B cell (primary cell): ENCODE measurements around the gene SALL1. TPM values are rescaled to one million over a fixed set of nuclear protein-coding genes. Genes with fewer than 3 reads are reported as not detected.

Source experiments
- ATAC-seq: fragments of 200-7000 bp; cut with Tn5 transposase; one replicate; pipeline ENCODE4 v1.10.0; 2021; ENCODE audit warnings: low read depth, mild to moderate bottlenecking, moderate number of reproducible peaks, moderate library complexity
- CTCF ChIA-PET: fragments of 350-600 bp; sonication (Branson Sonifier 250); formaldehyde crosslinking; loops from one replicate; lab custom pipeline; 2021; ENCODE audit warnings: antibody characterized with exemption, inconsistent platforms; lab: Charles Lee
- POLR2A ChIA-PET: fragments of 350-600 bp; sonication (Branson Sonifier 250); formaldehyde crosslinking; loops from one replicate; lab custom pipeline; 2021; ENCODE audit warnings: antibody characterized with exemption; lab: Charles Lee
- DNase-seq: peaks from one replicate; pipeline ENCODE4 v3.0.0; 2013
- H2AFZ ChIP-seq: 2 replicates; pipeline ENCODE4 v1.6.1; 2012; ENCODE audit warnings: mild to moderate bottlenecking, low read depth, low read length; ENCODE audit not compliant: insufficient read depth, poor library complexity, severe bottlenecking
- H3K27ac ChIP-seq, 2 donors: 1 replicate in 1 of 2; 2 replicates in 1 of 2; pipeline ENCODE4 v1.5.1; 2012 to 2013; ENCODE audit warnings: low read length in 2 of 2, mild to moderate bottlenecking in 2 of 2, moderate library complexity in 1 of 2
- H3K27me3 ChIP-seq, 4 experiments: fragments of 200-600 bp in 1 of 4; sonication (generic) in 1 of 4; replicated peaks in 1 of 4; 1 replicate in 2 of 4; 2 replicates in 2 of 4; pipeline versions ENCODE4 v1.6.1 to v1.7.0; 2013 to 2016; ENCODE audit warnings: low read length in 3 of 4, mild to moderate bottlenecking in 2 of 4, mixed read lengths in 1 of 4, moderate library complexity in 1 of 4; ENCODE audit not compliant: insufficient read depth in 4 of 4, control insufficient read depth in 3 of 4; ENCODE audit errors: control extremely low read depth in 1 of 4
- H3K36me3 ChIP-seq, 2 experiments: replicated peaks in 1 of 2; 1 replicate in 1 of 2; 2 replicates in 1 of 2; pipeline versions ENCODE4 v1.6.1 to v1.7.1; 2013; ENCODE audit warnings: low read length in 1 of 2; ENCODE audit not compliant: insufficient read depth in 2 of 2, control insufficient read depth in 1 of 2; ENCODE audit errors: control extremely low read depth in 1 of 2, extremely low read depth in 1 of 2
- H3K4me1 ChIP-seq, 2 donors: fragments of 200-600 bp in 1 of 2; sonication (generic) in 1 of 2; 1 replicate in 1 of 2; 2 replicates in 1 of 2; pipeline versions ENCODE4 v1.5.1 to v1.6.1; 2013 to 2017; ENCODE audit warnings: low read length in 2 of 2; ENCODE audit not compliant: control insufficient read depth in 2 of 2, insufficient read depth in 2 of 2
- H3K4me2 ChIP-seq: replicated peaks from 2 replicates; pipeline ENCODE3; 2012; ENCODE audit warnings: mild to moderate bottlenecking, low read depth, low read length; ENCODE audit not compliant: poor library complexity, severe bottlenecking
- H3K4me3 ChIP-seq, 5 experiments: fragments of 200-600 bp in 1 of 5; sonication (generic) in 1 of 5; 1 replicate in 3 of 5; 2 replicates in 2 of 5; pipeline versions ENCODE4 v1.5.1 to v1.7.0; 2011 to 2016; ENCODE audit warnings: low read length in 4 of 5, mild to moderate bottlenecking in 4 of 5, low read depth in 2 of 5, control low read depth in 1 of 5, moderate library complexity in 1 of 5; ENCODE audit not compliant: insufficient read depth in 1 of 5; ENCODE audit errors: control extremely low read depth in 1 of 5, extremely low read depth in 1 of 5
- H3K79me2 ChIP-seq: fragments of 200-600 bp; sonication (generic); one replicate; pipeline ENCODE4 v1.6.0; 2016; ENCODE audit warnings: low read length; ENCODE audit not compliant: control insufficient read depth, insufficient read depth
- H3K9ac ChIP-seq: fragments of 200-600 bp; sonication (generic); 2 replicates; pipeline ENCODE4 v1.6.1; 2017; ENCODE audit warnings: mild to moderate bottlenecking, low read length, moderate library complexity
- H3K9me3 ChIP-seq, 3 donors: one replicate each; pipeline versions ENCODE4 v1.6.1 to v1.7.1; 2013; ENCODE audit warnings: low read length in 2 of 3; ENCODE audit not compliant: control insufficient read depth in 2 of 3, insufficient read depth in 1 of 3; ENCODE audit errors: control extremely low read depth in 1 of 3
- H4K20me1 ChIP-seq: 2 replicates; pipeline ENCODE4 v1.6.0; 2012; ENCODE audit warnings: mild to moderate bottlenecking, low read length; ENCODE audit not compliant: insufficient read depth, control insufficient read depth, poor library complexity, severe bottlenecking
- H3K27ac Mint-ChIP-seq: one replicate; pipeline ENCODE4 v1.8.0; 2021; ENCODE audit warnings: mixed read lengths
- H3K27me3 Mint-ChIP-seq: one replicate; pipeline ENCODE4 v1.8.0; 2021; ENCODE audit warnings: mixed read lengths
- H3K4me1 Mint-ChIP-seq: one replicate; pipeline ENCODE4 v1.8.0; 2021; ENCODE audit warnings: mixed read lengths
- H3K4me3 Mint-ChIP-seq: one replicate; pipeline ENCODE4 v1.8.0; 2021; ENCODE audit warnings: mixed read lengths
- H3K9me3 Mint-ChIP-seq: one replicate; pipeline ENCODE4 v1.8.0; 2022; ENCODE audit warnings: mixed read lengths; ENCODE audit not compliant: insufficient read depth
- EZH2 ChIP-seq: IDR thresholded peaks from 2 replicates; pipeline ENCODE4 v1.6.1; 2012; ENCODE audit warnings: borderline replicate concordance, low read depth, mild to moderate bottlenecking, moderate library complexity, low read length; ENCODE audit not compliant: insufficient read depth, poor library complexity, severe bottlenecking
- WGBS: methylation state at CpG from one replicate; pipeline ENCODE4 v1.1.5; 2013; ENCODE audit warnings: missing lambda C conversion rate; ENCODE audit not compliant: insufficient coverage; 5-methylcytosine and 5-hydroxymethylcytosine counted together
- intact Hi-C: fragments of 100-400 bp; cut with micrococcal nuclease; formaldehyde crosslinking; loops from one replicate; pipeline ENCODE4 v1.10.0; 2022
- polyA plus RNA-seq: library from polyadenylated mRNA; depleted of rRNA; stranded (reverse); fragments of >200 nt; gene quantifications from 2 replicates; pipeline ENCODE4 v1.2.3, GENCODE V29; 2012
- total RNA-seq, 2 donors: library from RNA; stranded (reverse); fragments of 120-200 nt in 1 of 2; gene quantifications; 1 replicate in 1 of 2; 2 replicates in 1 of 2; pipeline versions ENCODE4 v1.2.3 to v1.2.4, GENCODE V29; 2013 to 2022
- TF ChIP-seq, protein P1 (sequence below): fragments of 200-600 bp; IDR thresholded peaks from one replicate; pipeline ENCODE4 v1.8.0; 2022; ENCODE audit warnings: antibody characterized with exemption, mild to moderate bottlenecking

SALL1 gene
- total and polyA plus RNA-seq, 2 donors (not counting 1 experiment from before 2014, with no cell fraction given), result not detected

DNA sequence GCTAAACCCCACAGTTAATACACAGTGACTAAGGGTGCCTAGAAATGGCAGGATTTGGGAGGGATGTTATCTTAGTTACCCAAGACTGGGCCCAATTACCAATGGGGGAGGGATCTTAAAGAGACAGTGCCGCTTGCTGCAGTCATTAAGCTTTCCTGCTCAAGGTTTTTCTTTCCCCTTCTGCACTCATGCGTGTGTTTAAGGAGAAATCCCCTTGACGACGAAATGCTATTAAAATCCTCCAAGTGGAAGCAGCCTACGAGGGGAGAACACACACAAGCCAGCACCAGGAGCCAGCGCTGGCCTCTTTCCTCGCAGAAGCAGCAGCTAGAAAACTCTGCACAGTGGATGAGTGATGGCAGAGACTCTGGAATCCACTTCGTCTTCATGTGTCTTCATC is 22.0 kb downstream of the SALL1 start:
- intact Hi-C loops, result no loop called here
- no peak overlapping the region for H3K9ac ChIP-seq
- no peak overlapping the region for H2AFZ ChIP-seq
- ChIA-PET CTCF (no interaction called here), POLR2A (no interaction called here)
- DNase-seq (no peak), ATAC-seq (no peak)
- H3K36me3 ChIP-seq, result no peaks in the 10 kb centered on the region
- no peaks in the 10 kb centered on the region for H3K4me1 Mint-ChIP-seq
- 47% methylated on average over 7 of the region's 8 CpGs for WGBS
- H3K27me3 ChIP-seq, result peaks cover 0 to 13% (median 0%) of the 10 kb centered on the region in 4 experiments
- peaks cover 0 to 3% (median 0%) of the 10 kb centered on the region in 3 donors for H3K9me3 ChIP-seq
- H3K27ac Mint-ChIP-seq, result no peak overlapping the region
- no peak overlapping the region for H3K4me3 ChIP-seq
- no peak overlapping the region for H3K4me3 Mint-ChIP-seq
- no peaks in the 10 kb centered on the region for H4K20me1 ChIP-seq
- no peaks in the 10 kb centered on the region for H3K9me3 Mint-ChIP-seq
- H3K4me2 ChIP-seq, result no peak overlapping the region
- no peaks in the 10 kb centered on the region for H3K79me2 ChIP-seq
- H3K27ac ChIP-seq, result no peak overlapping the region
- peaks cover 20% of the 10 kb centered on the region for H3K27me3 Mint-ChIP-seq
- H3K4me1 ChIP-seq, result no peaks in the 10 kb centered on the region
- TF ChIP-seq, protein P1, sequence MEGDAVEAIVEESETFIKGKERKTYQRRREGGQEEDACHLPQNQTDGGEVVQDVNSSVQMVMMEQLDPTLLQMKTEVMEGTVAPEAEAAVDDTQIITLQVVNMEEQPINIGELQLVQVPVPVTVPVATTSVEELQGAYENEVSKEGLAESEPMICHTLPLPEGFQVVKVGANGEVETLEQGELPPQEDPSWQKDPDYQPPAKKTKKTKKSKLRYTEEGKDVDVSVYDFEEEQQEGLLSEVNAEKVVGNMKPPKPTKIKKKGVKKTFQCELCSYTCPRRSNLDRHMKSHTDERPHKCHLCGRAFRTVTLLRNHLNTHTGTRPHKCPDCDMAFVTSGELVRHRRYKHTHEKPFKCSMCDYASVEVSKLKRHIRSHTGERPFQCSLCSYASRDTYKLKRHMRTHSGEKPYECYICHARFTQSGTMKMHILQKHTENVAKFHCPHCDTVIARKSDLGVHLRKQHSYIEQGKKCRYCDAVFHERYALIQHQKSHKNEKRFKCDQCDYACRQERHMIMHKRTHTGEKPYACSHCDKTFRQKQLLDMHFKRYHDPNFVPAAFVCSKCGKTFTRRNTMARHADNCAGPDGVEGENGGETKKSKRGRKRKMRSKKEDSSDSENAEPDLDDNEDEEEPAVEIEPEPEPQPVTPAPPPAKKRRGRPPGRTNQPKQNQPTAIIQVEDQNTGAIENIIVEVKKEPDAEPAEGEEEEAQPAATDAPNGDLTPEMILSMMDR, result no peak
- no peak for TF ChIP-seq EZH2

- H3K9me3 ChIP-seq, result no peaks in the 10 kb centered on the region
- H3K27ac Mint-ChIP-seq, result no peak overlapping the region
- no peaks in the 10 kb centered on the region for H3K79me2 ChIP-seq
- no CpG with 5 or more reads among the region's 5 CpGs for WGBS
- no peak overlapping the region for H3K4me3 Mint-ChIP-seq
- no peak overlapping the region for H3K27ac ChIP-seq
- ATAC-seq, result no peak
- no peaks in the 10 kb centered on the region for H3K4me1 Mint-ChIP-seq
- no peaks in the 10 kb centered on the region for H3K36me3 ChIP-seq
- H3K4me2 ChIP-seq, result no peak overlapping the region
- H3K27me3 ChIP-seq, result no peaks in the 10 kb centered on the region
- TF ChIP-seq, protein P1, result no peak
- TF ChIP-seq EZH2, result no peak
- intact Hi-C loops, result no loop called here
- H3K4me1 ChIP-seq, result no peaks in the 10 kb centered on the region
- H2AFZ ChIP-seq, result no peak overlapping the region
- H3K9ac ChIP-seq, result no peak overlapping the region
- no peak for DNase-seq
- H3K27me3 Mint-ChIP-seq, result peaks cover 6% of the 10 kb centered on the region
- ChIA-PET CTCF (no interaction called here), POLR2A (no interaction called here)
- H3K4me3 ChIP-seq, result no peak overlapping the region
- no peaks in the 10 kb centered on the region for H3K9me3 Mint-ChIP-seq
- H4K20me1 ChIP-seq, result no peaks in the 10 kb centered on the region
Measured at GRCh38 chr16:51125992-51126391, 25.1 kb downstream of the SALL1 start.
